OCI-LY7 (cell line): Measurements from ENCODE around the gene VHLL. TPM values are rescaled to one million over a fixed set of nuclear protein-coding genes. Genes with fewer than 3 reads are reported as not detected.
"Not testable (repeated sequence)": the region's sequence is repeated elsewhere in the genome, so short reads cannot be mapped to it uniquely, and the experiment has no call there.

Experiments used
- BruUV-seq: library from RNA; stranded (reverse); fragments of 400-500 nt; replicated peaks from 2 replicates; lab custom pipeline; 2021; lab: Mats Ljungman, UMichigan
- CTCF ChIA-PET: fragments of 300-600 bp; sonication (Branson Sonifier 250); formaldehyde crosslinking; loops from one replicate; lab custom pipeline; 2022; ENCODE audit warnings: antibody characterized with exemption; ENCODE audit not compliant: unreplicated experiment; lab: Charles Lee
- POLR2A ChIA-PET: fragments of 300-600 bp; sonication (Branson Sonifier 250); formaldehyde crosslinking; loops from one replicate; lab custom pipeline; 2022; ENCODE audit warnings: antibody characterized with exemption; lab: Charles Lee
- DNase-seq: peaks from one replicate; pipeline ENCODE4 v3.0.0-alpha.2; 2015; ENCODE audit warnings: low spot score
- H2AFZ ChIP-seq: fragments of 200-600 bp; sonication (generic), shearing (Covaris generic); 2 replicates; pipeline ENCODE4 v1.6.1; 2014; ENCODE audit warnings: mild to moderate bottlenecking, antibody characterized with exemption, low read length, moderate library complexity
- H3K27ac ChIP-seq: fragments of 200-600 bp; sonication (generic); 2 replicates; pipeline ENCODE4 v1.5.1; 2014; ENCODE audit warnings: mixed run types, low read depth, mild to moderate bottlenecking, moderate library complexity, low read length, inconsistent platforms; ENCODE audit not compliant: poor library complexity, severe bottlenecking
- H3K36me3 ChIP-seq: fragments of 200-600 bp; sonication (generic); 2 replicates; pipeline ENCODE4 v1.6.1; 2014; ENCODE audit warnings: mild to moderate bottlenecking, antibody characterized with exemption, low read length, moderate library complexity, mixed read lengths; ENCODE audit not compliant: insufficient read depth
- H3K4me1 ChIP-seq: fragments of 200-600 bp; sonication (generic); 2 replicates; pipeline ENCODE4 v1.5.1; 2014; ENCODE audit warnings: mild to moderate bottlenecking, low read length; ENCODE audit not compliant: insufficient read depth, poor library complexity, severe bottlenecking
- H3K4me2 ChIP-seq: fragments of 200-600 bp; sonication (generic); 2 replicates; pipeline ENCODE4 v1.6.1; 2014; ENCODE audit warnings: mild to moderate bottlenecking, low read length
- H3K4me3 ChIP-seq: fragments of 200-600 bp; sonication (generic); 2 replicates; pipeline ENCODE4 v1.5.1; 2014; ENCODE audit warnings: mild to moderate bottlenecking, low read depth, low read length; ENCODE audit not compliant: poor library complexity, severe bottlenecking
- H3K79me2 ChIP-seq: fragments of 200-600 bp; sonication (generic); 2 replicates; pipeline ENCODE4 v1.6.1; 2016; ENCODE audit warnings: low read depth, mild to moderate bottlenecking, low read length, moderate library complexity, mixed read lengths; ENCODE audit not compliant: insufficient read depth
- H3K9me2 ChIP-seq: fragments of 200-600 bp; sonication (generic); 2 replicates; pipeline ENCODE4 v1.6.1; 2016; ENCODE audit warnings: mild to moderate bottlenecking, low read length, mixed read lengths; ENCODE audit not compliant: insufficient read depth
- H3K9me3 ChIP-seq: fragments of 200-600 bp; sonication (generic); 2 replicates; pipeline ENCODE4 v1.6.1; 2014; ENCODE audit warnings: mild to moderate bottlenecking, mixed run types, low read length, mixed read lengths
- H4K20me1 ChIP-seq: fragments of 200-600 bp; sonication (generic); 2 replicates; pipeline ENCODE4 v1.6.1; 2014; ENCODE audit warnings: mild to moderate bottlenecking, antibody characterized with exemption, low read length, moderate library complexity, mixed read lengths; ENCODE audit not compliant: insufficient read depth
- EZH2phosphoT487 ChIP-seq: fragments of 200-600 bp; sonication (generic); IDR thresholded peaks from 2 replicates; pipeline ENCODE4 v1.6.1; 2018; ENCODE audit warnings: low read depth, borderline replicate concordance, mild to moderate bottlenecking, mixed run types, antibody characterized with exemption, low read length, moderate library complexity, mixed read lengths
- intact Hi-C: fragments of 100-400 bp; cut with micrococcal nuclease; formaldehyde crosslinking; loops from one replicate; pipeline ENCODE4 v1.10.0; 2022; ENCODE audit not compliant: unreplicated experiment
- total RNA-seq, 2 experiments: library from RNA; depleted of rRNA in 1 of 2; stranded (reverse); fragments of >200 nt in 1 of 2; shearing (Covaris generic) in 1 of 2; gene quantifications; 2 replicates each; pipeline ENCODE4 v1.2.3, GENCODE V29; 2014 to 2022
- TF ChIP-seq, protein P1 (sequence below): fragments of 200-600 bp; sonication (generic); conservative IDR thresholded peaks from 2 replicates; pipeline ENCODE4 v1.5.1; 2014; ENCODE audit warnings: mild to moderate bottlenecking, antibody characterized with exemption, low read length, moderate library complexity, mixed read lengths

The VHLL gene
- total RNA-seq, 2 experiments from 2014 or later: 0.63 TPM; not detected in 1

DNA sequence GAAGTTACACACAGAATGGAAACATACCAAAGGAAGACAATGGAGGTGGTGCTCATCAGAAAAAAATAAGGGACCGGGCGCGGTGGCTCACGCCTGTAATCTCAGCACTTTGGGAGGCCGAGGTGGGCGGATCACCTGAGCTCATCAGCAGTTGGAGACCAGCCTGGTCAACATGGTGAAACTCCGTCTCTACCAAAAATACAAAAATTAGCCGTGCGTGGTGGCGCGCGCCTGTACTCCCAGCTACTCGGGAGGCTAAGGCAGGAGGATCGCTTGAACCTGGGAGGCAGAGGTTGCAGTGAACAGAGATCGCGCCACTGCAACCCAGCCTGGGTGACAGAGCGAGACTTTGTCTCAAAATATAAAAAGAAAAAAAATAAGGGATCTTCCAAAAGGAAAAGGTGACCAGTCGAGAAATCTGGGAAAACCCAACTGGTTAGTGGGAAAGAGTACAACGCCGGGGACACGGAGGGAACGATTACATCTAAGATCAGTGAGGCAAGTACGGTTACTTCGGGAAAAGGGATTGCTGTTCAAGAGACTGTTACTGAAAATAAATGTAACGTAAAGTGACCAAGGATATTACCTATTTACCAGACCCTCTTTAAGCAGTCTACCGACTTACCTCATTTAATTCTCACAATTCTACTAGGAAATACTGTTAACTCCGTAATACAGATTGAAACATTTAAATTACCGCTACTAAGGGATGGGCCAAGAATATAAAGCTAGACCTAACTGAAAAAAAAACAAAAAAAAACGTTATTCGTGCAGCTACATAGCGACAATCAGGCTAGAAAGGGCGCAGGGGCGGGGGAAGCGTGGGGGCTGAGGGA, 38.2 kb upstream of the VHLL start:
- H3K4me1 ChIP-seq: peaks cover 26% of the 10 kb centered on the region
- H3K4me2 ChIP-seq: peak overlapping the region; percentile 92
- H4K20me1 ChIP-seq: peaks cover 23% of the 10 kb centered on the region
- peak overlapping the region; percentile 98 for H3K4me3 ChIP-seq
- H3K9me3 ChIP-seq: peaks cover 4% of the 10 kb centered on the region; the same call in 1 of the 2 replicates
- ChIA-PET POLR2A (interaction anchor here (0.6 to 1.0 kb wide), 3 partner anchors 187 to 473 kb away, joined by 3 to 4 read pairs (median 3); no protein-coding TSS in a partner anchor), CTCF (interaction anchor here (0.6 kb wide), 1 partner anchor 54 kb away, joined by 3 read pairs; no protein-coding TSS in a partner anchor)
- H3K27ac ChIP-seq: peak overlapping the region; percentile 83
- H2AFZ ChIP-seq: peak overlapping the region; percentile 48; the same call in 1 of the 2 replicates
- BruUV-seq: no TSS peak
- peaks cover 56% of the 10 kb centered on the region for H3K79me2 ChIP-seq
- peaks cover 56% of the 10 kb centered on the region for H3K36me3 ChIP-seq
- no peak for TF ChIP-seq EZH2phosphoT487
- no peaks in the 10 kb centered on the region for H3K9me2 ChIP-seq
- intact Hi-C loops: loop anchor here (1.0 to 5.0 kb wide), 3 partner anchors 55 to 185 kb away; partner anchors contain the start of genes SEMA4A and SMG5
- peak; percentile 8 for DNase-seq

DNA sequence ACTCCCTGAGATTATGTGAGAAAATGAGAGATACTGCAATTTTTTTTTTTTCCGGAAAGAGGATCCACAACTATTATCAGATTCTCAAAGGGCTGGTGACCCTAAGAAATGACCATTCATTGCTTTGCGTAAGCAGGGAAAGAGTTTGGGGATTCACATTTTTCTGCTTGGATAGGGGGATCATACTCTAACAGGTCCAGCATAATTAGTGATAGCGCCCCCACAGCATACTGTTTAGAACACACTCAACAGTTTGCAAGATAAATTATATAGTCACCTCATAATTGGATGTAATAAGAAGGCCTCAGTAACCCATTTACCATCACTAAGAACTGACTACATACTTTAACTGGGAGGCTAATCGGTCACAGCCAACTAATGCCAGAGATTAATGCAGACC, 37.1 kb upstream of the VHLL start:
- POLR2A ChIA-PET: interaction anchor here (0.8 kb wide), 1 partner anchor 69 kb away, joined by 3 read pairs; no protein-coding TSS in a partner anchor
- DNase-seq: peak; percentile 54
- TSS peak; percentile 53 for BruUV-seq
- intact Hi-C loops: loop anchor here (5.0 kb wide), 2 partner anchors 156 to 184 kb away; partner anchors contain the start of gene SEMA4A
- TF ChIP-seq, protein P1, sequence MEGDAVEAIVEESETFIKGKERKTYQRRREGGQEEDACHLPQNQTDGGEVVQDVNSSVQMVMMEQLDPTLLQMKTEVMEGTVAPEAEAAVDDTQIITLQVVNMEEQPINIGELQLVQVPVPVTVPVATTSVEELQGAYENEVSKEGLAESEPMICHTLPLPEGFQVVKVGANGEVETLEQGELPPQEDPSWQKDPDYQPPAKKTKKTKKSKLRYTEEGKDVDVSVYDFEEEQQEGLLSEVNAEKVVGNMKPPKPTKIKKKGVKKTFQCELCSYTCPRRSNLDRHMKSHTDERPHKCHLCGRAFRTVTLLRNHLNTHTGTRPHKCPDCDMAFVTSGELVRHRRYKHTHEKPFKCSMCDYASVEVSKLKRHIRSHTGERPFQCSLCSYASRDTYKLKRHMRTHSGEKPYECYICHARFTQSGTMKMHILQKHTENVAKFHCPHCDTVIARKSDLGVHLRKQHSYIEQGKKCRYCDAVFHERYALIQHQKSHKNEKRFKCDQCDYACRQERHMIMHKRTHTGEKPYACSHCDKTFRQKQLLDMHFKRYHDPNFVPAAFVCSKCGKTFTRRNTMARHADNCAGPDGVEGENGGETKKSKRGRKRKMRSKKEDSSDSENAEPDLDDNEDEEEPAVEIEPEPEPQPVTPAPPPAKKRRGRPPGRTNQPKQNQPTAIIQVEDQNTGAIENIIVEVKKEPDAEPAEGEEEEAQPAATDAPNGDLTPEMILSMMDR: peak; percentile 78
- no peak for TF ChIP-seq EZH2phosphoT487
- CTCF ChIA-PET: no interaction called here
- Histone ChIP-seq H3K79me2 (peaks cover 59% of the 10 kb centered on the region), H2AFZ (no peak overlapping the region), H3K4me3 (peak overlapping the region; percentile 98), H4K20me1 (peaks cover 23% of the 10 kb centered on the region), H3K27ac (no peak overlapping the region), H3K9me3 (peaks cover 4% of the 10 kb centered on the region; the same call in 1 of the 2 replicates), H3K36me3 (peaks cover 65% of the 10 kb centered on the region), H3K4me2 (peak overlapping the region; percentile 92), H3K4me1 (peaks cover 26% of the 10 kb centered on the region), H3K9me2 (no peaks in the 10 kb centered on the region)

DNA sequence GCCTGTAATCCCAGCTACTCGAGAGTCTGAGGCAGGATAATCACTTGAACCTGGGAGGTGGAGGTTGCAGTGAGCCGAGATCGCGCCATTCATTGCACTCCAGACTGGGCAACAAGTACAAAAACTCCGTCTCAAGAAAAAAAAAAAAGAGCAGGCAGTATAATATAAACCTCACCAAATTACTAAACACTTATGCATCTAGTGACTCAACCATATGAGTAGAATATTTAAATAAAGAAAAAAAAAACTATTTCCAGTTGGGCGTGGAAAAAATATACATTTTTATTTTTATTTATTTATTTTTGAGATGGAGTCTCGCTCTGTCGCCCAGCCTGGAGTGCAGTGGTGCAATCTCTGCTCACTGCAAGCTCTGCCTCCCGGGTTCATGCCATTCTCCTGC, 24.1 kb upstream of the VHLL start:
- H3K36me3 ChIP-seq: peaks cover 88% of the 10 kb centered on the region
- H4K20me1 ChIP-seq, POLR2A ChIA-PET, H3K9me3 ChIP-seq, H3K4me1 ChIP-seq, H3K4me3 ChIP-seq, H2AFZ ChIP-seq, H3K79me2 ChIP-seq, BruUV-seq, intact Hi-C loops, H3K4me2 ChIP-seq, H3K27ac ChIP-seq, DNase-seq, H3K9me2 ChIP-seq, CTCF ChIA-PET: not testable (repeated sequence)
